Measurements from ENCODE around the gene REPIN1. TPM values are rescaled to one million over a fixed set of nuclear protein-coding genes. Genes with fewer than 3 reads are reported as not detected.

REPIN1 gene
- total RNA-seq, 1 experiment from 2014 or later: 106 TPM

DNA sequence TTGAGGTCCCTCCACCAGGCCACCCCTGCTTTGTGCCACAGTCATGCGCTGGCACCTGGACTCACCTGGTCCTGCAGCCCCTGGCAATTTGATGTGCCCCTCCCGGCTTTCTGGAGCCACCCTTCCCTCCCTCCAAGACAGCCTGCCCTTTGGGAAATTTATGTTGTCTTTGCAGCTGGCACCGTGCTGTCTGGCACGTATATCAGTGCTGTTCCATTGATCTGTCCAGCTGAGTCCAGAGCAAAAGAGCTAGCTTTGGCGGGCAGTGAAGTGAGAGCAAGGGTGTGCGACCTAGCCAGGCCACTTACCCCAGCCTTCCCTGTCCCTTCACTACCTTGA is 32.9 kb upstream of the REPIN1 start:
- peaks cover 54 to 63% of the 10 kb centered on the region in 2 experiments for H3K4me1 Mint-ChIP-seq

More for the DNA sequence above, 32.9 kb upstream of the REPIN1 start:
- H3K27ac ChIP-seq (ENCODE audit: insufficient read length, low read depth, low read length): no peak overlapping the region
- Mint-ChIP-seq H3K27ac (peak overlapping the region; percentile 91 to 99 (median 92)), H3K27me3 (ENCODE audit: low read depth) (peaks cover 55% of the 10 kb centered on the region), H3K36me3 (ENCODE audit: insufficient read depth in 1 of 3, low read depth in 3 of 3) (peaks cover 32 to 36% (median 35%) of the 10 kb centered on the region in 3 experiments), H3K4me3 (peak overlapping the region in 1 of 2 experiments; percentile 31; a peak in 1 of 5 replicates), H3K9me3 (no peaks in the 10 kb centered on the region; a peak in 1 of 5 replicates)
- no peak overlapping the region for H3K23ac ChIP-seq (ENCODE audit: insufficient read length, low read depth, low read length)
- no peak overlapping the region for H2BK15ac ChIP-seq (ENCODE audit: low read depth, low read length)
- no peaks in the 10 kb centered on the region; the same call in 1 of the 2 replicates for H3K4me1 ChIP-seq (ENCODE audit: insufficient read depth, low read length)
- H3K23me2 ChIP-seq (ENCODE audit: insufficient read length, low read depth, low read length, poor library complexity, severe bottlenecking): peaks cover 9% of the 10 kb centered on the region
- H3K14ac ChIP-seq (ENCODE audit: insufficient read depth, low read length): peak overlapping the region; percentile 68; the same call in 1 of the 2 replicates
- H3T11ph ChIP-seq (ENCODE audit: low read length): no peak overlapping the region
- no peak overlapping the region for H4K5ac ChIP-seq (ENCODE audit: insufficient read length, low read depth, low read length)
- no peaks in the 10 kb centered on the region for H3K79me1 ChIP-seq (ENCODE audit: insufficient read depth, low read depth, low read length, poor library complexity, severe bottlenecking)
- no peaks in the 10 kb centered on the region for H3K27me3 ChIP-seq (ENCODE audit: insufficient read depth, low read length)
- H4K8ac ChIP-seq (replicated peaks; ENCODE audit: insufficient read length, low read depth, low read length): no peak overlapping the region
- H3K9me3 ChIP-seq (ENCODE audit: control insufficient read depth, low read depth, low read length): no peaks in the 10 kb centered on the region
- H2BK20ac ChIP-seq (ENCODE audit: low read depth, low read length, poor library complexity, severe bottlenecking): no peak overlapping the region
- H2AK5ac ChIP-seq (ENCODE audit: insufficient read length, low read length): no peak overlapping the region
- WGBS (ENCODE audit: extremely low coverage, insufficient read length, low lambda C conversion rate): no CpG with 5 or more reads among the region's 6 CpGs
- DNase-seq: no peak
- peak overlapping the region; percentile 18 for H4K91ac ChIP-seq (ENCODE audit: insufficient read length, low read depth, low read length)
- H3K18ac ChIP-seq (ENCODE audit: insufficient read length, low read depth, low read length): peak overlapping the region; percentile 3
- H4K20me1 ChIP-seq (ENCODE audit: control insufficient read depth, insufficient read depth, insufficient read length): no peaks in the 10 kb centered on the region
- no peak overlapping the region for H3K56ac ChIP-seq (ENCODE audit: insufficient read length, low read depth, low read length)
- TF ChIP-seq, protein P1, sequence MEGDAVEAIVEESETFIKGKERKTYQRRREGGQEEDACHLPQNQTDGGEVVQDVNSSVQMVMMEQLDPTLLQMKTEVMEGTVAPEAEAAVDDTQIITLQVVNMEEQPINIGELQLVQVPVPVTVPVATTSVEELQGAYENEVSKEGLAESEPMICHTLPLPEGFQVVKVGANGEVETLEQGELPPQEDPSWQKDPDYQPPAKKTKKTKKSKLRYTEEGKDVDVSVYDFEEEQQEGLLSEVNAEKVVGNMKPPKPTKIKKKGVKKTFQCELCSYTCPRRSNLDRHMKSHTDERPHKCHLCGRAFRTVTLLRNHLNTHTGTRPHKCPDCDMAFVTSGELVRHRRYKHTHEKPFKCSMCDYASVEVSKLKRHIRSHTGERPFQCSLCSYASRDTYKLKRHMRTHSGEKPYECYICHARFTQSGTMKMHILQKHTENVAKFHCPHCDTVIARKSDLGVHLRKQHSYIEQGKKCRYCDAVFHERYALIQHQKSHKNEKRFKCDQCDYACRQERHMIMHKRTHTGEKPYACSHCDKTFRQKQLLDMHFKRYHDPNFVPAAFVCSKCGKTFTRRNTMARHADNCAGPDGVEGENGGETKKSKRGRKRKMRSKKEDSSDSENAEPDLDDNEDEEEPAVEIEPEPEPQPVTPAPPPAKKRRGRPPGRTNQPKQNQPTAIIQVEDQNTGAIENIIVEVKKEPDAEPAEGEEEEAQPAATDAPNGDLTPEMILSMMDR (conservative IDR thresholded peaks at IDR 0.05): no peak
- H2BK12ac ChIP-seq (ENCODE audit: insufficient read length, low read depth, low read length): no peak overlapping the region
- H3K9ac ChIP-seq (ENCODE audit: extremely low read depth, insufficient read length, low read length): no peak overlapping the region
- no peak overlapping the region for H3K4me2 ChIP-seq (ENCODE audit: insufficient read depth, insufficient read length, low read length)
- H3K79me2 ChIP-seq (ENCODE audit: insufficient read depth, low read length): no peaks in the 10 kb centered on the region
- H3K4ac ChIP-seq (ENCODE audit: low read depth, low read length): no peak overlapping the region
- no peak overlapping the region for H2BK5ac ChIP-seq (ENCODE audit: insufficient read length, low read length)
- H2BK120ac ChIP-seq (ENCODE audit: low read depth, low read length, poor library complexity, severe bottlenecking): no peak overlapping the region
- no peak overlapping the region for H2AFZ ChIP-seq (ENCODE audit: low read length)

All from H9 (cell line).